Transverse colon (tissue), 4 donors: ENCODE data around the gene NWD2. TPM values are rescaled to one million over a fixed set of nuclear protein-coding genes. Genes with fewer than 3 reads are reported as not detected.
A peak's percentile ranks its signal among the peaks of the same experiment; 100 is the strongest.

Source experiments
- DNase-seq: peaks from one replicate; pipeline ENCODE4 v3.0.0-alpha.2; 2019
- H3K27ac ChIP-seq, 4 donors: fragments of 200-600 bp; sonication (generic); 2 replicates each; pipeline ENCODE4 v1.5.1; 2016 to 2018; ENCODE audit warnings: inconsistent platforms in 4 of 4
- H3K27me3 ChIP-seq: fragments of 200-600 bp; sonication (generic); 2 replicates; pipeline ENCODE4 v1.5.1; 2017; ENCODE audit warnings: inconsistent platforms
- H3K36me3 ChIP-seq, 4 donors: fragments of 200-600 bp; sonication (generic); 2 replicates each; pipeline ENCODE4 v1.5.1; 2017 to 2019; ENCODE audit warnings: inconsistent platforms in 4 of 4
- H3K4me1 ChIP-seq, 4 donors: fragments of 200-600 bp; sonication (generic); 2 replicates each; pipeline ENCODE4 v1.5.1; 2017 to 2020; ENCODE audit warnings: inconsistent platforms in 4 of 4
- H3K4me3 ChIP-seq, 4 donors: fragments of 200-600 bp; sonication (generic); 1 replicate in 1 of 4; 2 replicates in 3 of 4; pipeline versions ENCODE4 v1.5.1 to v1.6.1; 2017 to 2019; ENCODE audit warnings: inconsistent platforms in 4 of 4
- H3K9me3 ChIP-seq, 2 donors: fragments of 200-600 bp; sonication (generic); 2 replicates each; pipeline ENCODE4 v1.5.1; 2017 to 2019; ENCODE audit warnings: inconsistent platforms in 2 of 2
- EP300 ChIP-seq: sonication (generic); formaldehyde crosslinking; IDR thresholded peaks from one replicate; pipeline ENCODE4 v1.6.1; 2017; ENCODE audit warnings: antibody characterized with exemption, low read depth
- POLR2A ChIP-seq: fragments of 450-650 bp; IDR thresholded peaks from one replicate; pipeline ENCODE4 v1.6.1; 2016; ENCODE audit warnings: antibody characterized with exemption, mild to moderate bottlenecking, moderate library complexity
- POLR2AphosphoS5 ChIP-seq, 3 donors: sonication (generic); formaldehyde crosslinking; IDR thresholded peaks; one replicate each; pipeline ENCODE4 v1.6.1; 2016; ENCODE audit warnings: antibody characterized with exemption in 3 of 3
- WGBS, 2 donors: methylation state at CpG; one replicate each; pipeline ENCODE4 v1.1.5; 2018; ENCODE audit warnings: low coverage in 1 of 2; 5-methylcytosine and 5-hydroxymethylcytosine counted together
- in situ Hi-C, 4 donors: fragments of 200-750 bp; cut with MboI; loops; one replicate each; pipeline versions ENCODE4 v1.15.0 to v1.15.1; 2017; ENCODE audit warnings: low sequenced_read_pairs in 3 of 4, low pct_ligation_motif_present in 1 of 4, low pct_unique_long_range_greater_than_20kb in 1 of 4
- intact Hi-C: fragments of 100-400 bp; cut with DNase I; formaldehyde crosslinking; loops from one replicate; pipeline ENCODE4 v1.15.1; 2023; ENCODE audit warnings: low total_unique reads
- total RNA-seq, 4 donors: library from RNA; depleted of rRNA; stranded (reverse); fragments of >200 nt; gene quantifications; one replicate each; pipeline ENCODE4 v1.1.0, GENCODE V29; 2016
- TF ChIP-seq, protein P1 (sequence below), 5 experiments: fragments of 200-600 bp in 3 of 5; fragments of 450-650 bp in 2 of 5; sonication (generic) in 3 of 5; IDR thresholded peaks; 1 replicate in 2 of 5; 2 replicates in 3 of 5; pipeline ENCODE4 v1.5.1; 2016 to 2017; ENCODE audit warnings: antibody characterized with exemption in 5 of 5, inconsistent platforms in 3 of 5, mild to moderate bottlenecking in 2 of 5, moderate library complexity in 1 of 5

The NWD2 gene
- total RNA-seq, 4 donors from 2014 or later = 0.48 to 0.55 TPM; not detected in 2

DNA sequence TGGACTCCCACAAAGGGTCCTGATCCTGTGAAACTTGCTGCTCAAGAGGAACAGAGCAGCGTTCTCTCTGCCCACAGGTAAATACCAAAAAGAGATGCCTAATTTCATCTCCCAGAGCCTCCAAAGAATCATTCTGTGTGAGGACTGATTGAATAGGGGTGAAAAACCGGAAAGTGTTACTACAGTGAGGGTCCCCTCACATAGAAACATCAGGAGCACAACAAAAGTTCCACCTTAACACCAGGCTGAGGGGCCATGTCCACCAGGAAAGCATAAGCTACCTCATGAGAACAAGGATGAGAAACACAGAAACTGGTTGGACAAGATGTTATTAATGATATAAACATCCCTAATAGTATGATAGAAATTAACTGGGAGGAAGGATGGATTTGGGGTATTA lies 140.9 kb downstream of the NWD2 start:
- intact Hi-C loops = no loop called here
- Histone ChIP-seq H3K4me3 (no peak overlapping the region), H3K36me3 (no peaks in the 10 kb centered on the region), H3K4me1 (no peaks in the 10 kb centered on the region), H3K9me3 (no peaks in the 10 kb centered on the region), H3K27me3 (no peaks in the 10 kb centered on the region), H3K27ac (no peak overlapping the region)
- 40 to 70% methylated on average over 1 to 2 of the region's 2 CpGs for WGBS, 2 donors
- TF ChIP-seq POLR2AphosphoS5 (IDR thresholded peaks at IDR 0.05) (no peak), POLR2A (no peak), EP300 (no peak)
- TF ChIP-seq, protein P1, sequence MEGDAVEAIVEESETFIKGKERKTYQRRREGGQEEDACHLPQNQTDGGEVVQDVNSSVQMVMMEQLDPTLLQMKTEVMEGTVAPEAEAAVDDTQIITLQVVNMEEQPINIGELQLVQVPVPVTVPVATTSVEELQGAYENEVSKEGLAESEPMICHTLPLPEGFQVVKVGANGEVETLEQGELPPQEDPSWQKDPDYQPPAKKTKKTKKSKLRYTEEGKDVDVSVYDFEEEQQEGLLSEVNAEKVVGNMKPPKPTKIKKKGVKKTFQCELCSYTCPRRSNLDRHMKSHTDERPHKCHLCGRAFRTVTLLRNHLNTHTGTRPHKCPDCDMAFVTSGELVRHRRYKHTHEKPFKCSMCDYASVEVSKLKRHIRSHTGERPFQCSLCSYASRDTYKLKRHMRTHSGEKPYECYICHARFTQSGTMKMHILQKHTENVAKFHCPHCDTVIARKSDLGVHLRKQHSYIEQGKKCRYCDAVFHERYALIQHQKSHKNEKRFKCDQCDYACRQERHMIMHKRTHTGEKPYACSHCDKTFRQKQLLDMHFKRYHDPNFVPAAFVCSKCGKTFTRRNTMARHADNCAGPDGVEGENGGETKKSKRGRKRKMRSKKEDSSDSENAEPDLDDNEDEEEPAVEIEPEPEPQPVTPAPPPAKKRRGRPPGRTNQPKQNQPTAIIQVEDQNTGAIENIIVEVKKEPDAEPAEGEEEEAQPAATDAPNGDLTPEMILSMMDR (IDR thresholded peaks at IDR 0.05) = no peak
- in situ Hi-C loops = loop anchor here (10.0 to 25.0 kb wide), 2 partner anchors 1023 to 1031 kb away; no protein-coding TSS in a partner anchor
- no peak for DNase-seq

DNA sequence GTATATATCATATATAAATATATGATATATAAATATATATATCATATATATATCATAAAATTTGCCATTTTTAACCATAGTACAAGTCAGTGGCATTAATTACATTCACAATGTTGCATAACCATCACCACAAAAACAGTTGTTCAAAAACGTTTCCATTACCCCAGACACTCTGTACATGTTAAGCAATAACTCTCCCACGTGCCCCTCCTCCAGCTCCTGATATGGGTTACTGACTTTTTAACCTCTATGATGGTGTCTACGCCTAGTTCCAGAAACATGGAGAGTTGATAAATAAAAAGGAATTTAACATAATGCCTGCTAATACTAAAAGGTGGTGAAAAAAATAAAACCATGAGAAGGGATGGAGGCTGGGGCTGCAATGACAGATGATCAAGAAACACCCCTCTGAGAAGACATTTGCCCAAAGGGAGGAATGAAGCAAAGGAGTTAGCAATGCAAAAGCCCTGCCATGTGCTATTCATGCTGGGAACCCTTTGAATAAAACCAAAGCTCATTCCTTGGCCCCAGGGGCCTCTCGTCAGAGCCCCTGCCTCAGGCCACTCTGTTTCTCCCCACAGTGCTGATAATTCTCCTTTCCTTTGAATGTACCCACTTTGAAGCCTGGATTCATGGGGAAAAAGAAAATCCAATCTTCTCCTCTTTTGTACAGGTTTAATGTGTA lies 144.3 kb downstream of the NWD2 start:
- in situ Hi-C loops (loop anchor here (10.0 to 25.0 kb wide), 2 partner anchors 1027 to 1034 kb away; no protein-coding TSS in a partner anchor), intact Hi-C loops (no loop called here)
- 61 to 65% methylated on average over 4 of the region's 4 CpGs for WGBS, 2 donors
- H3K4me1 ChIP-seq = no peaks in the 10 kb centered on the region
- no peak overlapping the region for H3K4me3 ChIP-seq
- H3K27me3 ChIP-seq = no peaks in the 10 kb centered on the region
- no peaks in the 10 kb centered on the region for H3K9me3 ChIP-seq
- H3K36me3 ChIP-seq = no peaks in the 10 kb centered on the region
- no peak for DNase-seq
- TF ChIP-seq POLR2AphosphoS5 (IDR thresholded peaks at IDR 0.05) (no peak), POLR2A (no peak), EP300 (no peak)
- TF ChIP-seq, protein P1 (IDR thresholded peaks at IDR 0.05) = no peak
- no peak overlapping the region for H3K27ac ChIP-seq

DNA sequence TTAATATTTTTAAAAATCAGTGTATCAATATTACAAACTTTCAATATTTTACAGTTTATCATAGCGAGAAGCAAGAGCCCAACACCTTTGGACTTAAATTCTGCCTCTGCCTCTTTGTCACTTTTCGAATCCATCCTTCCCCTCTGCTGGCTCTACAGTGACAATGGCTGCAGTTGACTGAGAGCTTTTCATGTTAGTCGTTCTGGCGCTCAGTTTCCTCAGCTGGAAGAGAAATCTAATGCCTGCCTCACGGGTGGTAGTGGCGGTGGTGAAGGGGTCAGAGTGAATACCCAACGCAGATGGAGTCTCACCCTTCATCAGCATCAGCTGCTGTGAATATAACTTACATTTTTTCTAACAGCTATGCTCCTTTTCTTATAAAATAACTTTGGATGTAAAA lies 144.8 kb downstream of the NWD2 start:
- no peaks in the 10 kb centered on the region for H3K36me3 ChIP-seq
- intact Hi-C loops = no loop called here
- in situ Hi-C loops = loop anchor here (10.0 to 25.0 kb wide), 2 partner anchors 1027 to 1035 kb away; no protein-coding TSS in a partner anchor
- no peak overlapping the region for H3K27ac ChIP-seq
- 50 to 77% methylated on average over 2 to 7 of the region's 7 CpGs for WGBS, 2 donors
- no peaks in the 10 kb centered on the region for H3K27me3 ChIP-seq
- H3K4me3 ChIP-seq = no peak overlapping the region
- TF ChIP-seq, protein P1 (IDR thresholded peaks at IDR 0.05) = no peak
- no peak for TF ChIP-seq POLR2AphosphoS5 (IDR thresholded peaks at IDR 0.05)
- TF ChIP-seq EP300 = no peak
- TF ChIP-seq POLR2A = no peak
- no peak for DNase-seq
- H3K9me3 ChIP-seq = no peaks in the 10 kb centered on the region
- no peaks in the 10 kb centered on the region for H3K4me1 ChIP-seq

DNA sequence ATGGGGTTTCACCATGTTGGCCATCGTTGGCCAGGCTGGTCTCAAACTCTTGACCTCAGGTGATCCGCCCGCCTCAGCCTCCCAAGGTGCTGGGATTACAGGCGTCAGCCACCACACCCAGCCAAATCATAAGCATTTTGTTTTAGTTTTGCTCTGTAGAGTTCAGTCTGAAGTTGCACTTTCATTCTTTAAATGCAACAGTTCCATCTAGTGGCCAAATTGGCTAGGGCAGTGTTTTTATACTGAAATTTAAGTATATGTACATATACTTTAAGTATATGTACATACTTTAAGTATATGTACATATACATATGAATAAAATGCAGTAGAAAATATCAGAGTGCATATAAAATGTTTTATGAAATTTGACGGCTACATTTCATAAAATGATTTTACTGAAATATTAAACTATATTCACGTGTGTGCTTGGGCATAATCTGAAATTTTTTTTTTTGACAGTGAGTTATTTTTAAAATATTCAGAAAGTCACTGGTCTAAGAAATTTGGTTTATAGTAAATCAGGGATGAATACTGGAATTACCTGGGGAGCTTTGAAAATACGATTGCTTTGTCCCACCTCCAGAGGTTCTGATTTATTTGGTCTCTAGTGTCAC lies 145.5 kb downstream of the NWD2 start:
- no peak overlapping the region for H3K4me3 ChIP-seq
- in situ Hi-C loops (loop anchor here (10.0 to 25.0 kb wide), 2 partner anchors 1028 to 1035 kb away; no protein-coding TSS in a partner anchor), intact Hi-C loops (no loop called here)
- DNase-seq = peak; percentile 31
- no peaks in the 10 kb centered on the region for H3K27me3 ChIP-seq
- no peaks in the 10 kb centered on the region for H3K4me1 ChIP-seq
- TF ChIP-seq, protein P1 (IDR thresholded peaks at IDR 0.05) = peak; percentile 67 to 73 (median 70)
- TF ChIP-seq EP300 = no peak
- H3K27ac ChIP-seq = no peak overlapping the region
- no peaks in the 10 kb centered on the region for H3K36me3 ChIP-seq
- WGBS, 2 donors = 37 to 39% methylated on average over 3 to 7 of the region's 7 CpGs
- H3K9me3 ChIP-seq = no peaks in the 10 kb centered on the region
